K562 (cell line): ENCODE measurements around the gene ZMPSTE24. TPM values are rescaled to one million over a fixed set of nuclear protein-coding genes. Genes with fewer than 3 reads are reported as not detected.

Experiments
- BRD4 ChIP-seq: fragments of 200-600 bp; sonication (generic); IDR thresholded peaks from 2 replicates; pipeline ENCODE4 v1.6.1; 2017; ENCODE audit warnings: inconsistent platforms
- BRF1 ChIP-seq: IDR thresholded peaks from 3 replicates; pipeline ENCODE4 v1.6.1; 2011; ENCODE audit warnings: borderline replicate concordance, mild to moderate bottlenecking; ENCODE audit not compliant: insufficient read length; ENCODE audit errors: extremely low read depth
- ELK3 ChIP-seq: fragments of 450-650 bp; formaldehyde crosslinking; IDR thresholded peaks from 2 replicates; pipeline ENCODE4 v1.4.0; 2020; ENCODE audit warnings: mild to moderate bottlenecking
- GABPB2 ChIP-seq: fragments of 250-450 bp; sonication (Bioruptor Pico); conservative IDR thresholded peaks from 2 replicates; pipeline ENCODE4 v1.5.1; 2021; ENCODE audit warnings: mild to moderate bottlenecking
- GTF2E2 ChIP-seq: fragments of 200-800 bp; sonication (Bioruptor generic); IDR thresholded peaks from 2 replicates; pipeline ENCODE4 v1.6.1; 2016; ENCODE audit warnings: missing genetic modification characterization, missing compliant biosample characterization
- MTF1 ChIP-seq: fragments of 250-450 bp; sonication (Bioruptor Pico); IDR thresholded peaks from 2 replicates; pipeline ENCODE4 v1.9.0; 2021; ENCODE audit warnings: moderate library complexity, mild to moderate bottlenecking, inconsistent platforms, borderline replicate concordance
- NKRF ChIP-seq: fragments of 450-650 bp; IDR thresholded peaks from 2 replicates; pipeline ENCODE4 v1.6.1; 2016; ENCODE audit warnings: borderline replicate concordance
- NUFIP1 ChIP-seq: fragments of 450-650 bp; IDR thresholded peaks from 2 replicates; pipeline ENCODE4 v1.6.1; 2018; ENCODE audit not compliant: partially characterized antibody
- PBX2 ChIP-seq, 2 experiments: IDR thresholded peaks in 1 of 2; conservative IDR thresholded peaks in 1 of 2; 2 replicates each; pipeline ENCODE4 v1.6.1; 2016; ENCODE audit warnings: low read depth in 2 of 2, mild to moderate bottlenecking in 1 of 2, missing compliant biosample characterization in 1 of 2, missing genetic modification characterization in 1 of 2, moderate library complexity in 1 of 2
- PHF8 ChIP-seq: fragments of 200-600 bp; sonication (generic); IDR thresholded peaks from 2 replicates; pipeline ENCODE4 v1.6.1; 2012; ENCODE audit warnings: mixed run types, mild to moderate bottlenecking, inconsistent platforms, low read length, moderate library complexity, borderline replicate concordance
- PML ChIP-seq: IDR thresholded peaks from 2 replicates; pipeline ENCODE4 v1.6.1; 2012; ENCODE audit warnings: low read length, inconsistent platforms
- RBM22 ChIP-seq: fragments of 200-400 bp; formaldehyde crosslinking; IDR thresholded peaks from 2 replicates; pipeline ENCODE4 v1.6.1; 2018; ENCODE audit warnings: low read length, low read depth; ENCODE audit not compliant: poor library complexity, severe bottlenecking
- SUPT5H ChIP-seq: fragments of 450-650 bp; IDR thresholded peaks from 2 replicates; pipeline ENCODE4 v1.6.1; 2016
- ZFX ChIP-seq: sonication (generic); formaldehyde crosslinking; IDR thresholded peaks from 2 replicates; pipeline ENCODE4 v1.8.0; 2022; ENCODE audit warnings: mild to moderate bottlenecking, missing genetic modification reagents, moderate library complexity
- ZKSCAN8 ChIP-seq: fragments of 200-800 bp; sonication (Bioruptor generic); IDR thresholded peaks from 2 replicates; pipeline ENCODE4 v1.6.1; 2016; ENCODE audit warnings: missing genetic modification characterization, missing compliant biosample characterization
- ZNF12 ChIP-seq: sonication (generic); formaldehyde crosslinking; IDR thresholded peaks from 2 replicates; pipeline ENCODE4 v1.4.0; 2020; ENCODE audit warnings: mild to moderate bottlenecking, missing genetic modification reagents
- ZNF253 ChIP-seq: fragments of 250-450 bp; sonication (Bioruptor Pico); conservative IDR thresholded peaks from 2 replicates; pipeline ENCODE4 v1.6.1; 2021; ENCODE audit warnings: mild to moderate bottlenecking
- ZNF408 ChIP-seq: fragments of 250-450 bp; sonication (Bioruptor Pico); IDR thresholded peaks from 2 replicates; pipeline ENCODE4 v1.4.0; 2020; ENCODE audit warnings: low read depth, mild to moderate bottlenecking, moderate library complexity
- ZNF551 ChIP-seq: fragments of 250-450 bp; sonication (Bioruptor Pico); IDR thresholded peaks from 2 replicates; pipeline ENCODE4 v1.5.0; 2021; ENCODE audit warnings: mild to moderate bottlenecking, moderate library complexity
- ZSCAN32 ChIP-seq: fragments of 450-650 bp; formaldehyde crosslinking; IDR thresholded peaks from 2 replicates; pipeline ENCODE4 v1.4.0; 2020; ENCODE audit warnings: mild to moderate bottlenecking, moderate library complexity
- polyA plus RNA-seq, 8 experiments: library from polyadenylated mRNA; depleted of rRNA in 4 of 8; stranded (reverse) in 5 of 8; unstranded in 3 of 8; fragments of >200 nt; fragmentation: Nextera tagmentation in 2 of 8; fragmentation: Illumina TruSeq in 1 of 8; extraction: Ambion mirVana in 2 of 8; extraction: Trizol in 1 of 8; gene quantifications; 2 replicates each; pipeline versions ENCODE4 v1.2.1 to v1.2.3, GENCODE V29; 2011 to 2014; ENCODE audit warnings: inconsistent platforms in 1 of 8, missing spikeins in 1 of 8
- total RNA-seq, 7 experiments: library from RNA; depleted of rRNA in 6 of 7; stranded (reverse); fragments of >200 nt in 6 of 7; fragmentation: Illumina TruSeq in 2 of 7; extraction: Trizol in 2 of 7; gene quantifications; 2 replicates each; pipeline versions ENCODE4 v1.2.1 to v1.2.3, GENCODE V29; 2011 to 2021; ENCODE audit warnings: low replicate concordance in 1 of 7

ZMPSTE24 gene
- total and polyA plus RNA-seq, 9 of the 15 experiments (the other 6 are each of a cell fraction or from before 2014, with no cell fraction given), result 30.7 to 75.9 (median 64.3) TPM

- no peak for TF ChIP-seq PBX2 (CRISPR knock-in tag; IDR thresholded peaks at IDR 0.05; ENCODE audit: low read depth)
- peak; percentile 23; the same call in 1 of the 2 replicates for TF ChIP-seq PBX2 (tag; conservative IDR thresholded peaks at IDR 0.05; ENCODE audit: low read depth)
- 0 out of 2 replicates have a peak, but pooled peaks have one; percentile 50 for TF ChIP-seq ZKSCAN8 (CRISPR knock-in tag)
- TF ChIP-seq PHF8, result peak; percentile 100
- peak; percentile 92 for TF ChIP-seq SUPT5H
- peak; percentile 95 for TF ChIP-seq NKRF
- TF ChIP-seq MTF1 (CRISPR knock-in tag), result no peak
- no peak for TF ChIP-seq ZSCAN32
- peak; percentile 91 for TF ChIP-seq GTF2E2 (tag)
- peak; percentile 100 for TF ChIP-seq ZFX
- TF ChIP-seq ELK3 (CRISPR knock-in tag), result no peak
- TF ChIP-seq BRD4, result peak; percentile 97
- TF ChIP-seq ZNF408, result no peak
- no peak for TF ChIP-seq NUFIP1
- TF ChIP-seq RBM22, result peak; percentile 36
- TF ChIP-seq GABPB2 (CRISPR knock-in tag), result no peak
- no peak for TF ChIP-seq BRF1
- TF ChIP-seq PML, result peak; percentile 88
- TF ChIP-seq ZNF12, result no peak
- no peak for TF ChIP-seq ZNF551 (CRISPR knock-in tag)
- no peak for TF ChIP-seq ZNF253
These were observed at the start of gene ZMPSTE24 (continued) for GRCh38 chr1:40257688-40258444.
